ENCODE results near the gene SDK1.

DNA sequence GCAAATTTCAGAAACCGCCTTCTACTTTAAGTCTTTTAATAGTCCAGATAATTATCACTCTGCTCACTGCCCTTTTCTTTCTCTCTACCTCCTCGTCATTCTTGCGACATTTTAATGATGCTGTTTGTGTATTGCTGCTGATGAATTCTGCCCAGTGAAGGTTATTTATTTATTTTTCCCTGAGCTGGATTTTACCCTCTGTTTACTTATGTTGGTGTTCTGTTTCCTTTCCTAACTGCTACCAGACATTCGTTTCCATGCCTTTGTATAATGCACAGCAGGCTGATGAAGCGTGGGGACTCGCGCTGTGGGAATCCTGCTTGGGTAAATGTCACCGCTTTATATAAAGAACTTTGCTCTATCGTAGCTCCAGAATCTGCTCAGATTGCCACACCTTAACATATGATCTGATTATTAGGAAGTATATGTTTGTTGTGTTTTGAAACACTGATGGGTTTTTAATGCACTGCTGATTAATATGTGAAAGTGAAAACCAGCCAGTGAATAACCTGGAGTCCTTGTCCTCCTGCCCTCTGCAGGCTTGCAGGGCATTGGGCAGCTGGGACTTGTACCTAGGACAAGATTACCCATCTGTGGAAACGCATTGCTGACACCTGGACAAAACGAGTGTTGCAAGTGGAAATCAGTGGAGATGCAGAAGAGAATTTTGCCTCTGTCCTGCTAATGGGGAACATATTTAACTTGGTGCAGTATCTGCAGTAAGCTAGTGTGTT lies 291.5 kb downstream of the SDK1 start:
- TF ChIP-seq, protein P1, sequence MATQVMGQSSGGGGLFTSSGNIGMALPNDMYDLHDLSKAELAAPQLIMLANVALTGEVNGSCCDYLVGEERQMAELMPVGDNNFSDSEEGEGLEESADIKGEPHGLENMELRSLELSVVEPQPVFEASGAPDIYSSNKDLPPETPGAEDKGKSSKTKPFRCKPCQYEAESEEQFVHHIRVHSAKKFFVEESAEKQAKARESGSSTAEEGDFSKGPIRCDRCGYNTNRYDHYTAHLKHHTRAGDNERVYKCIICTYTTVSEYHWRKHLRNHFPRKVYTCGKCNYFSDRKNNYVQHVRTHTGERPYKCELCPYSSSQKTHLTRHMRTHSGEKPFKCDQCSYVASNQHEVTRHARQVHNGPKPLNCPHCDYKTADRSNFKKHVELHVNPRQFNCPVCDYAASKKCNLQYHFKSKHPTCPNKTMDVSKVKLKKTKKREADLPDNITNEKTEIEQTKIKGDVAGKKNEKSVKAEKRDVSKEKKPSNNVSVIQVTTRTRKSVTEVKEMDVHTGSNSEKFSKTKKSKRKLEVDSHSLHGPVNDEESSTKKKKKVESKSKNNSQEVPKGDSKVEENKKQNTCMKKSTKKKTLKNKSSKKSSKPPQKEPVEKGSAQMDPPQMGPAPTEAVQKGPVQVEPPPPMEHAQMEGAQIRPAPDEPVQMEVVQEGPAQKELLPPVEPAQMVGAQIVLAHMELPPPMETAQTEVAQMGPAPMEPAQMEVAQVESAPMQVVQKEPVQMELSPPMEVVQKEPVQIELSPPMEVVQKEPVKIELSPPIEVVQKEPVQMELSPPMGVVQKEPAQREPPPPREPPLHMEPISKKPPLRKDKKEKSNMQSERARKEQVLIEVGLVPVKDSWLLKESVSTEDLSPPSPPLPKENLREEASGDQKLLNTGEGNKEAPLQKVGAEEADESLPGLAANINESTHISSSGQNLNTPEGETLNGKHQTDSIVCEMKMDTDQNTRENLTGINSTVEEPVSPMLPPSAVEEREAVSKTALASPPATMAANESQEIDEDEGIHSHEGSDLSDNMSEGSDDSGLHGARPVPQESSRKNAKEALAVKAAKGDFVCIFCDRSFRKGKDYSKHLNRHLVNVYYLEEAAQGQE (IDR thresholded peaks at IDR 0.05): no peak
- no peak for TF ChIP-seq EGR1 (IDR thresholded peaks at IDR 0.05; ENCODE audit: low read depth in 2 of 2)
- TF ChIP-seq, protein P2, sequence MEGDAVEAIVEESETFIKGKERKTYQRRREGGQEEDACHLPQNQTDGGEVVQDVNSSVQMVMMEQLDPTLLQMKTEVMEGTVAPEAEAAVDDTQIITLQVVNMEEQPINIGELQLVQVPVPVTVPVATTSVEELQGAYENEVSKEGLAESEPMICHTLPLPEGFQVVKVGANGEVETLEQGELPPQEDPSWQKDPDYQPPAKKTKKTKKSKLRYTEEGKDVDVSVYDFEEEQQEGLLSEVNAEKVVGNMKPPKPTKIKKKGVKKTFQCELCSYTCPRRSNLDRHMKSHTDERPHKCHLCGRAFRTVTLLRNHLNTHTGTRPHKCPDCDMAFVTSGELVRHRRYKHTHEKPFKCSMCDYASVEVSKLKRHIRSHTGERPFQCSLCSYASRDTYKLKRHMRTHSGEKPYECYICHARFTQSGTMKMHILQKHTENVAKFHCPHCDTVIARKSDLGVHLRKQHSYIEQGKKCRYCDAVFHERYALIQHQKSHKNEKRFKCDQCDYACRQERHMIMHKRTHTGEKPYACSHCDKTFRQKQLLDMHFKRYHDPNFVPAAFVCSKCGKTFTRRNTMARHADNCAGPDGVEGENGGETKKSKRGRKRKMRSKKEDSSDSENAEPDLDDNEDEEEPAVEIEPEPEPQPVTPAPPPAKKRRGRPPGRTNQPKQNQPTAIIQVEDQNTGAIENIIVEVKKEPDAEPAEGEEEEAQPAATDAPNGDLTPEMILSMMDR (IDR thresholded peaks at IDR 0.05; ENCODE audit: low read depth, low read length, missing input control): no peak
- no peak for TF ChIP-seq TAF1 (conservative IDR thresholded peaks at IDR 0.05)
- TF ChIP-seq, protein P3, sequence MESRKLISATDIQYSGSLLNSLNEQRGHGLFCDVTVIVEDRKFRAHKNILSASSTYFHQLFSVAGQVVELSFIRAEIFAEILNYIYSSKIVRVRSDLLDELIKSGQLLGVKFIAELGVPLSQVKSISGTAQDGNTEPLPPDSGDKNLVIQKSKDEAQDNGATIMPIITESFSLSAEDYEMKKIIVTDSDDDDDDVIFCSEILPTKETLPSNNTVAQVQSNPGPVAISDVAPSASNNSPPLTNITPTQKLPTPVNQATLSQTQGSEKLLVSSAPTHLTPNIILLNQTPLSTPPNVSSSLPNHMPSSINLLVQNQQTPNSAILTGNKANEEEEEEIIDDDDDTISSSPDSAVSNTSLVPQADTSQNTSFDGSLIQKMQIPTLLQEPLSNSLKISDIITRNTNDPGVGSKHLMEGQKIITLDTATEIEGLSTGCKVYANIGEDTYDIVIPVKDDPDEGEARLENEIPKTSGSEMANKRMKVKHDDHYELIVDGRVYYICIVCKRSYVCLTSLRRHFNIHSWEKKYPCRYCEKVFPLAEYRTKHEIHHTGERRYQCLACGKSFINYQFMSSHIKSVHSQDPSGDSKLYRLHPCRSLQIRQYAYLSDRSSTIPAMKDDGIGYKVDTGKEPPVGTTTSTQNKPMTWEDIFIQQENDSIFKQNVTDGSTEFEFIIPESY (IDR thresholded peaks at IDR 0.05): no peak
- TF ChIP-seq YY1 (IDR thresholded peaks at IDR 0.05): no peak
- TF ChIP-seq RAD21 (IDR thresholded peaks at IDR 0.05): peak in 1 of 2 donors; percentile 49
- no peak for TF ChIP-seq FOXA1 (IDR thresholded peaks at IDR 0.05)
- peak in 1 of 2 donors; percentile 49 for TF ChIP-seq RXRA (IDR thresholded peaks at IDR 0.05)

Measured in liver (tissue), 3 donors.